Osteoblast (primary cell): ENCODE results near the gene IGF2BP2. TPM values are rescaled to one million over a fixed set of nuclear protein-coding genes. Genes with fewer than 3 reads are reported as not detected.
A peak's percentile ranks its signal among the peaks of the same experiment; 100 is the strongest.
"Not testable (repeated sequence)": the region's sequence is repeated elsewhere in the genome, so short reads cannot be mapped to it uniquely, and the experiment has no call there.

Experiments used
- DNase-seq: peaks from one replicate; pipeline ENCODE4 v3.0.0; 2011; ENCODE audit warnings: low spot score, mixed read lengths; ENCODE audit not compliant: insufficient read length; ENCODE audit errors: missing footprints
- H2AFZ ChIP-seq: 2 replicates; pipeline ENCODE4 v1.6.0; 2011; ENCODE audit warnings: mild to moderate bottlenecking, low read length
- H3K27ac ChIP-seq: 2 replicates; pipeline ENCODE4 v1.5.1; 2011; ENCODE audit warnings: mild to moderate bottlenecking, low read depth, low read length, moderate library complexity
- H3K27me3 ChIP-seq: 2 replicates; pipeline ENCODE4 v1.6.0; 2012; ENCODE audit warnings: mild to moderate bottlenecking, control low read depth, inconsistent platforms, low read length, moderate library complexity; ENCODE audit not compliant: insufficient read depth
- H3K36me3 ChIP-seq: 2 replicates; pipeline ENCODE4 v1.5.1; 2011; ENCODE audit warnings: mild to moderate bottlenecking, low read length, control low read depth, moderate library complexity; ENCODE audit not compliant: insufficient read depth
- H3K4me1 ChIP-seq: 2 replicates; pipeline ENCODE4 v1.5.1; 2011; ENCODE audit warnings: mild to moderate bottlenecking, low read length, control low read depth, moderate library complexity; ENCODE audit not compliant: insufficient read depth
- H3K4me2 ChIP-seq: 2 replicates; pipeline ENCODE4 v1.6.0; 2011; ENCODE audit warnings: mild to moderate bottlenecking, low read length; ENCODE audit not compliant: insufficient read depth
- H3K4me3 ChIP-seq: fragments of 200-600 bp; sonication (generic); 3 replicates; pipeline ENCODE4 v1.5.1; 2012; ENCODE audit warnings: mild to moderate bottlenecking, low read length, inconsistent platforms; ENCODE audit not compliant: insufficient read depth
- H3K79me2 ChIP-seq: 2 replicates; pipeline ENCODE4 v1.6.0; 2012; ENCODE audit warnings: mild to moderate bottlenecking, low read length, control low read depth, inconsistent platforms; ENCODE audit not compliant: insufficient read depth
- H3K9me3 ChIP-seq: 2 replicates; pipeline ENCODE4 v1.5.1; 2011; ENCODE audit warnings: low read depth, low read length, control low read depth
- H4K20me1 ChIP-seq: 2 replicates; pipeline ENCODE4 v1.6.0; 2012; ENCODE audit warnings: mild to moderate bottlenecking, low read length, control low read depth; ENCODE audit not compliant: insufficient read depth
- CTCF ChIP-seq: IDR thresholded peaks from 2 replicates; pipeline ENCODE4 v1.5.1; 2011; ENCODE audit warnings: mild to moderate bottlenecking, low read depth, low read length, moderate library complexity; ENCODE audit errors: extremely low read depth
- total RNA-seq: library from RNA; depleted of rRNA; stranded (reverse); fragments of >200 nt; gene quantifications from 2 replicates; pipeline ENCODE4 v1.2.3, GENCODE V29; 2012

Gene IGF2BP2
- total RNA-seq, 1 donor = 81.8 TPM

GRCh38 chr3:185786956-185787877, 37.6 kb downstream of the IGF2BP2 start:
- peaks cover 66% of the 10 kb centered on the region for H4K20me1 ChIP-seq
- DNase-seq = peak; percentile 23
- no peaks in the 10 kb centered on the region for H3K36me3 ChIP-seq
- no peak overlapping the region for H2AFZ ChIP-seq
- H3K9me3 ChIP-seq = no peaks in the 10 kb centered on the region
- no peak overlapping the region for H3K27ac ChIP-seq
- TF ChIP-seq CTCF = no peak
- no peak overlapping the region for H3K4me3 ChIP-seq
- no peaks in the 10 kb centered on the region for H3K27me3 ChIP-seq
- H3K79me2 ChIP-seq = peaks cover 97% of the 10 kb centered on the region
- peaks cover 14% of the 10 kb centered on the region for H3K4me1 ChIP-seq
- H3K4me2 ChIP-seq = no peak overlapping the region

GRCh38 chr3:185786258-185786657, 38.6 kb downstream of the IGF2BP2 start:
- H3K9me3 ChIP-seq, H3K4me2 ChIP-seq, H3K36me3 ChIP-seq, H3K27ac ChIP-seq, H2AFZ ChIP-seq, DNase-seq, H3K27me3 ChIP-seq, H3K4me3 ChIP-seq: not testable (repeated sequence)
- Histone ChIP-seq H3K4me1 (peaks cover 22% of the 10 kb centered on the region), H3K79me2 (peaks cover 93% of the 10 kb centered on the region), H4K20me1 (peaks cover 64% of the 10 kb centered on the region)

GRCh38 chr3:185784317-185784716, 40.5 kb downstream of the IGF2BP2 start:
- no peak for DNase-seq
- Histone ChIP-seq H3K36me3 (no peaks in the 10 kb centered on the region), H3K79me2 (peaks cover 93% of the 10 kb centered on the region), H3K27ac (no peak overlapping the region), H2AFZ (no peak overlapping the region), H4K20me1 (peaks cover 67% of the 10 kb centered on the region), H3K4me3 (no peak overlapping the region), H3K9me3 (no peaks in the 10 kb centered on the region), H3K4me1 (peaks cover 16% of the 10 kb centered on the region), H3K27me3 (no peaks in the 10 kb centered on the region), H3K4me2 (no peak overlapping the region)
- TF ChIP-seq CTCF = no peak

- no peak for TF ChIP-seq CTCF
- peak overlapping the region; percentile 49 for H3K4me2 ChIP-seq
- peaks cover 25% of the 10 kb centered on the region for H3K4me1 ChIP-seq
- peak; percentile 73 for DNase-seq
- peaks cover 71% of the 10 kb centered on the region for H4K20me1 ChIP-seq
- no peak overlapping the region for H2AFZ ChIP-seq
- peaks cover 95% of the 10 kb centered on the region for H3K79me2 ChIP-seq
- H3K9me3 ChIP-seq = no peaks in the 10 kb centered on the region
- no peaks in the 10 kb centered on the region for H3K27me3 ChIP-seq
- no peak overlapping the region for H3K4me3 ChIP-seq
- no peaks in the 10 kb centered on the region for H3K36me3 ChIP-seq
- peak overlapping the region; percentile 42 for H3K27ac ChIP-seq
These were observed 43.1 kb downstream of the IGF2BP2 start for GRCh38 chr3:185781759-185782158.
